ENCODE measurements around the gene MT1F.

GRCh38 chr16:56610017-56610608 is 47.6 kb upstream of the MT1F start:
- TF ChIP-seq POLR2AphosphoS5 (IDR thresholded peaks at IDR 0.05; ENCODE audit: low read depth, low read length) (no peak), POLR2A (IDR thresholded peaks at IDR 0.05; ENCODE audit: low read depth, low read length) (no peak; the same call in 1 of the 2 replicates), TAF1 (IDR thresholded peaks at IDR 0.05; ENCODE audit: borderline replicate concordance, low read depth, low read length) (no peak)
